Spleen (tissue), 7 donors: ENCODE data around the gene SLC52A3.
"Not testable (repeated sequence)": the region's sequence is repeated elsewhere in the genome, so short reads cannot be mapped to it uniquely, and the experiment has no call there.

Experiments
- POLR2A ChIP-seq, 3 donors: fragments of 450-650 bp; IDR thresholded peaks; one replicate each; pipeline ENCODE4 v1.5.1; 2017; ENCODE audit warnings: antibody characterized with exemption in 3 of 3, mild to moderate bottlenecking in 1 of 3
- POLR2AphosphoS5 ChIP-seq, 3 donors: sonication (generic); formaldehyde crosslinking; IDR thresholded peaks; one replicate each; pipeline ENCODE4 v1.5.1; 2017; ENCODE audit warnings: antibody characterized with exemption in 3 of 3
- TF ChIP-seq, protein P1 (sequence below), 11 experiments: fragments of 200-600 bp in 7 of 11; fragments of 450-650 bp in 4 of 11; sonication (generic) in 4 of 11; IDR thresholded peaks in 8 of 11; conservative IDR thresholded peaks in 3 of 11; 1 replicate in 7 of 11; 2 replicates in 4 of 11; pipeline versions ENCODE4 v1.4.0 to v1.8.0; 2016 to 2021; ENCODE audit warnings: antibody characterized with exemption in 11 of 11, inconsistent platforms in 4 of 11, mild to moderate bottlenecking in 1 of 11
- donor health status: DM: no; HTN: no; CAD: no; lungs with moderate emphysema.
- donor health status: DM: no; HTN: no; CAD: no.
- donor health status: DM: no; HTN: no; CAD: no.

DNA sequence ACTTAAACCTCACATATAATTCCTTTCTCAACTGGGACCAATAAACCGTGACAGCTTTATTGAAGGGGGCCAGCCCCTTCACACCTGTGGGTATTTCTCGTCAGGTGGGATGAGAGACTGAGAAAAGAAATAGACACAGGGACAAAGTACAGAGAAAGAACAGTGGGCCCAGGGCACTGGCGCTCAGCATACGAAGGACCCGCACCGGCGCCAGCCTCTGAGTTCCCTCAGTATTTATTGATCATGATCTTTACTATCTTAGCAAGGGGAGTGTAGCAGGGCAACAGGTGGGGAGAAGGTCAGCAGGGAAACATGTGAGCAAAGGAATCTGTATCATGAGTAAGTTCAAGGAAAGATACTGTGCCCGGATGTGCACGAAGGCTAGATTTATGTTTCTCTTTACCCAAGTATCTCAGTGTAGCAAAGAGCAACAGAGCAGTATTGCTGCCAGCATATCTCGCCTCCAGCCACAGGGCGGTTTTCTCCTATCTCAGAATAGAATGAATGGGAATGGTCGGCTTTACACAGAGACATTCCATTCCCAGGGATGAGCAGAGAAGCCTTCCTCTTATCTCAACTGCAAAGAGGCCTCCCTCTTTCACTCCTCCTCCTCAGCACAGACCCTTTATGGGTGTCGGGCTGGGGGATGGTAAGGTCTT is 43.6 kb upstream of the SLC52A3 start:
- TF ChIP-seq, protein P1, sequence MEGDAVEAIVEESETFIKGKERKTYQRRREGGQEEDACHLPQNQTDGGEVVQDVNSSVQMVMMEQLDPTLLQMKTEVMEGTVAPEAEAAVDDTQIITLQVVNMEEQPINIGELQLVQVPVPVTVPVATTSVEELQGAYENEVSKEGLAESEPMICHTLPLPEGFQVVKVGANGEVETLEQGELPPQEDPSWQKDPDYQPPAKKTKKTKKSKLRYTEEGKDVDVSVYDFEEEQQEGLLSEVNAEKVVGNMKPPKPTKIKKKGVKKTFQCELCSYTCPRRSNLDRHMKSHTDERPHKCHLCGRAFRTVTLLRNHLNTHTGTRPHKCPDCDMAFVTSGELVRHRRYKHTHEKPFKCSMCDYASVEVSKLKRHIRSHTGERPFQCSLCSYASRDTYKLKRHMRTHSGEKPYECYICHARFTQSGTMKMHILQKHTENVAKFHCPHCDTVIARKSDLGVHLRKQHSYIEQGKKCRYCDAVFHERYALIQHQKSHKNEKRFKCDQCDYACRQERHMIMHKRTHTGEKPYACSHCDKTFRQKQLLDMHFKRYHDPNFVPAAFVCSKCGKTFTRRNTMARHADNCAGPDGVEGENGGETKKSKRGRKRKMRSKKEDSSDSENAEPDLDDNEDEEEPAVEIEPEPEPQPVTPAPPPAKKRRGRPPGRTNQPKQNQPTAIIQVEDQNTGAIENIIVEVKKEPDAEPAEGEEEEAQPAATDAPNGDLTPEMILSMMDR (IDR thresholded peaks at IDR 0.05 in 8 of 11, conservative IDR thresholded peaks at IDR 0.05 in 3 of 11) = not testable (repeated sequence)
- TF ChIP-seq POLR2A, POLR2AphosphoS5 (IDR thresholded peaks at IDR 0.05): not testable (repeated sequence)
